ENCODE results near the gene PLCL2.
A peak's percentile ranks its signal among the peaks of the same experiment; 100 is the strongest.
"Not testable (repeated sequence)": the region's sequence is repeated elsewhere in the genome, so short reads cannot be mapped to it uniquely, and the experiment has no call there.

The PLCL2 gene

DNA sequence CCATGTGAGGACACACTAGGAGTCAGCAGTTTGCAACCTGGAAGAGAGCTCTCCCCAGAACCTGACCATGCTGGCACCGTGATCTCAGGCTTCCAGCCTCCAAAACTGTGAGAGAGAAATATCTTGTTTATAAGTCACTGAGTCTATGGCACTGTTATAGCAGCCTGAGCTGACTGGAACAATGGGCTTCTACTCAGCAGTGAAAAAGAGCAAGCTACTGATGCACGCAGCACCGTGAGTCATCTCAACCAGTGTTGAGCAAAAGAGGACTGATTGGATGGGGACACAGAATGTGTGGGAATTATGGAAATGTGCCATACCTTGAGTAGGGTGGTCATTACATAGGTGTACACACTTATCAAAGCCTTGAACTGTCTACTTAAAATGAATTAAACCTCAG, 230.4 kb downstream of the PLCL2 start:
- H3K27ac Mint-ChIP-seq: no peak overlapping the region

DNA sequence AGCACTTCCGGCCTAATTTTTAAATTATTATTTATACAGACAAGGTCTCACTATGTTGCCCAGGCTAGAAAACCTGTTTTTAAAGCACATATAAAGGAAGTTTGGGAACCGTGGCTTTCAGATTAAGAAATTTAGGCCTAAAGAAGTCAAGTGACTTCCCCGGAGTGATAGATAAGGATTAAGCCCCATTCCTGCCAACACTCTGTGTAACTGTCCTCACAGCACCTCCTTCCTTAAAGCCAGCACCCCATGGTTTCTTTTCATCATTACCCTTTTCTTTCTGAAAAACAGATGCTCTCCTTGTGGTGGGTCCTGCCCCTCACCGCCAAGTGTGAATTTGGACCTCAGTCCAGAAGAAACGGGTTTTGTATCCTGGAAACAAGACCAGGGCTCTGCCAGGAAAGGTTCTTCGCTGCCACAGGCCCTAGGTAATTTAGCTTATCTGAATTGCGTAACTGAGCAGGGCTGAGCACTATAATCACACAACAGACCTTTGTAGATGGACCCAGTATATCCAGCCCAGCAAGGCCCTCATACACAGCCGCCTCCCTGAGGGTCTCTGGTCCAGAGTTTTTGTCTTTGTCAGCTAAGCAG, 231.3 kb downstream of the PLCL2 start:
- no peaks in the 10 kb centered on the region for H3K36me3 Mint-ChIP-seq
- peaks cover 6% of the 10 kb centered on the region for H3K9me3 Mint-ChIP-seq
- H3K27ac Mint-ChIP-seq: no peak overlapping the region
- ATAC-seq: no peak
- peaks cover 4% of the 10 kb centered on the region for H3K4me1 Mint-ChIP-seq
- no peak overlapping the region for H3K4me3 Mint-ChIP-seq
- H3K27me3 Mint-ChIP-seq: no peaks in the 10 kb centered on the region

More for the DNA sequence above, 230.4 kb downstream of the PLCL2 start:
- Mint-ChIP-seq H3K27me3 (no peaks in the 10 kb centered on the region), H3K4me1 (peaks cover 13% of the 10 kb centered on the region), H3K9me3 (peaks cover 6% of the 10 kb centered on the region), H3K4me3 (no peak overlapping the region), H3K36me3 (no peaks in the 10 kb centered on the region)
- ATAC-seq: no peak

DNA sequence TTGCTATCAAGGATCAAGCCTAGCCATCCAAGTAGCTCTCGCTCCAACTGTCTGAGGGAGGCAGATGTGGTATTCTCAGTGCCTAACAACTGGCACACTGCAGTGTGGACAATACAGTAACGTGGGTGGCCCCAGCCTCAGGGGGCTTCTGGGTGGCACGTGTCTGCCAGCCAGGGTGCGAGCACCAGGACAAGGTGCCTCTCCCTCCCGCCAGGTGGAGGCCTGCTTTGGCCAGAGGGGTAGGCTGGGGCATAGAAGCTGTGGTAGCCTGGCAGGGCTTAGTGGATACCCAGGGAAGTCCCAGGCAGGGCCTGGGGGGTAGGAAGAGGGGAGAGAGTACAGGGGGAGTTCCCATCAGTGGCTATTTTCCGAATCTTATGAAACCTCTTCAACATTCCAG, 234.0 kb downstream of the PLCL2 start:
- Mint-ChIP-seq H3K36me3 (no peaks in the 10 kb centered on the region), H3K27me3 (no peaks in the 10 kb centered on the region), H3K9me3 (peaks cover under 1% of the 10 kb centered on the region), H3K27ac (no peak overlapping the region), H3K4me1 (no peaks in the 10 kb centered on the region), H3K4me3 (no peak overlapping the region)
- peak; percentile 27 for ATAC-seq

DNA sequence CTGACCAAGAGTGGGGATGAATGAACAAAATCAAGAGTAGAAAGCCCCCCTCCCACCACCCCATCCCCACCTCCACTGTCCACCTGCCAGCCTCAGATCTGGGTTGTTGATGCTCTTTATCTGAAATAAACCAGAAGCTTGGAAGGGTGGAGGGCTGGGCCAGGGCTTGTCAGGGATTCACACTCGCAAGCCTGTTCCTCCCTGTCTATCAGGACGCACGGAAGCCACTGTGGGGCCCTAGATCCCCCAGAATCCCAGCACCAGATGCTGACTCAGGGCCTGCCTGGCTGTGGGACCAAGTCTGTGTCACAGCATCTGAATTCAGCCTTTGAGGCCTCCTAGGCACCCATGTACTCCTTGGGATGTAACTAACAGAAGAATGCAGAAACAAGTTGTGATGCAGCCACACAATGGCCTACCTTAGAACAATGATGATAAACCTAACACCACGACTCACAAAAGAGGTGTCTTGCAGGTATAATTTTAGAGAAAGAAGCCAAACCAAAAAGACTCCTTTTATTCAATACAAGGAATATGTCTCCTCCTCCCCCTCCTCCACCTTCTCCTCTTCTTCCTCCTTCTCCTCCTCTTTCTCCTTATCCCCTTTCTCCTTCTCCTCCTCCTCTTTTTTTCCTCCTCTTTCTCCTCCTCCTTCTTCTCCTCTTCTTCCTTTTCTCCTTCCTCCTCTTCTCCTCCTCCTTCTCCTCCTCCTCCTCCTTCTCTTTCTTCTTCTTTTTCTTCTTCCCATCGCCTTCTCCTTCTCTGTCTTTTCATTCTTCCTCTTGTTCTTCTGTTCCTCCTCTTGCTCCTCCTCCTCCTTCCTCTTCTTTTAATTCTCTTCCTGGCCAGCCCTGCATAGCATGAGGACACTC, 234.7 kb downstream of the PLCL2 start:
- no peak for ATAC-seq
- H3K4me3 Mint-ChIP-seq: no peak overlapping the region

DNA sequence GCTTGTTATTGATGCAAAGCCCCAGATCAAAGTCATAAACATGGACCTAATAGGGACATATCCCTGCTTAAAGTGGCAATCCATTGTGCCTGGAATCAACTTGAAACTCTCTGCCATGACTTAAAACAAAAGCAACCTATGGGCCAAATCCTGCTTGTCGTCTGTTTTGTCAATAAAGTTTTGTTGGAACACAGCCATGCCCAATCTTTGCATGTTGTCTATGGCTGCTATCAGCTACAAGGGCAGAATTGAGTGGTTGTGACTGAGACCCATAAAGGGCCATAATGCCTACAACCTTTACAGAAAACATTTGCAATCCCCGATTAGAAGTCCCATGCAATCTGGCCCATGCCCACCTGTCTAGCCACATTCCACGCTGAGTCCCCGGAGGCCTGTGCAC, 235.4 kb downstream of the PLCL2 start:
- Mint-ChIP-seq H3K36me3 (no peaks in the 10 kb centered on the region), H3K4me3 (no peak overlapping the region), H3K27ac (no peak overlapping the region), H3K9me3 (no peaks in the 10 kb centered on the region), H3K27me3 (no peaks in the 10 kb centered on the region), H3K4me1 (no peaks in the 10 kb centered on the region)
- ATAC-seq: peak; percentile 28

More for the DNA sequence above, 234.7 kb downstream of the PLCL2 start:
- no peaks in the 10 kb centered on the region for H3K4me1 Mint-ChIP-seq
- H3K36me3 Mint-ChIP-seq: no peaks in the 10 kb centered on the region
- no peaks in the 10 kb centered on the region for H3K27me3 Mint-ChIP-seq
- no peak overlapping the region for H3K27ac Mint-ChIP-seq
- H3K9me3 Mint-ChIP-seq: no peaks in the 10 kb centered on the region

DNA sequence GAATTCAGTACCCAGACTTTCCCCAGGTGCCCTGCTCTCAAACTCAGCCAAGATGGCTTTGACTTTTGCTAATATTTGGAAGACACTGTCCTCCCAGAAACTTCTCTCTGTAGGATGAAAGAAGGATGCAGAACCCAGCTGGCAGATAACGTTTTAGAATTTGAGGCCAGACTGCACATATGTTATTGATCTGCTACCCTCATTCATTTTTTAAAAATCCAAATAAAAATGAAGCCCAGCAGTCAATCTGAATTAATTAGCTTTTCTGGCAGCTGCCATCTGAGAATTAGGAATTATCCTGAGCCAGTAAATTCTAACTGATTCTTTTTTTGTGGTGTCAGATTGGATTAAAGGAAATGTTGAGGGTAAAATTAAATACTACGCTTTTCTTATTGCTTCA, 236.6 kb downstream of the PLCL2 start:
- Mint-ChIP-seq H3K4me1 (no peaks in the 10 kb centered on the region), H3K36me3 (no peaks in the 10 kb centered on the region)

DNA sequence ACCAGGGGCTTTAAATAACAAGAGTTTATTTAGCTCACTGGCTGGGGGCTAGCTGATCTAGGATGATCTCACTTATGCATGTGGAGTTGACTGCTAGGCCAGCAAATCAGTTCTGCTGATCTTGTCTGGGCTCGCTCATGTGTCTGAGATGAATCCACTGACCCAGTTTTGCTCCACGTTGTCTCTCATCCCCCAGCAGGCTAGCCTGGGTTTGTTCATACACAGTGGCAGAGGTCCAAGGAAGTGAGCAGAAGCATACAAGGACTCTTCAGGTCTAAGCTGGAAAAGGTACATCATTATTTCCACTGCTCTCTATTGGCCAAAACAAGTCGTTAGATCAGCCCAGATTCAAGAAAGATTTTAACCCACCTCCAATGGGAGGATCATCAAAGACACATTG, 238.0 kb downstream of the PLCL2 start:
- H3K4me1 Mint-ChIP-seq: no peaks in the 10 kb centered on the region
- no peak overlapping the region for H3K27ac Mint-ChIP-seq
- H3K36me3 Mint-ChIP-seq: no peaks in the 10 kb centered on the region
- ATAC-seq: no peak
- peaks cover 3% of the 10 kb centered on the region for H3K9me3 Mint-ChIP-seq
- H3K27me3 Mint-ChIP-seq: no peaks in the 10 kb centered on the region
- no peak overlapping the region for H3K4me3 Mint-ChIP-seq

More for the DNA sequence above, 236.6 kb downstream of the PLCL2 start:
- Mint-ChIP-seq H3K9me3 (no peaks in the 10 kb centered on the region), H3K4me3 (no peak overlapping the region), H3K27ac (no peak overlapping the region), H3K27me3 (no peaks in the 10 kb centered on the region)
- no peak for ATAC-seq

DNA sequence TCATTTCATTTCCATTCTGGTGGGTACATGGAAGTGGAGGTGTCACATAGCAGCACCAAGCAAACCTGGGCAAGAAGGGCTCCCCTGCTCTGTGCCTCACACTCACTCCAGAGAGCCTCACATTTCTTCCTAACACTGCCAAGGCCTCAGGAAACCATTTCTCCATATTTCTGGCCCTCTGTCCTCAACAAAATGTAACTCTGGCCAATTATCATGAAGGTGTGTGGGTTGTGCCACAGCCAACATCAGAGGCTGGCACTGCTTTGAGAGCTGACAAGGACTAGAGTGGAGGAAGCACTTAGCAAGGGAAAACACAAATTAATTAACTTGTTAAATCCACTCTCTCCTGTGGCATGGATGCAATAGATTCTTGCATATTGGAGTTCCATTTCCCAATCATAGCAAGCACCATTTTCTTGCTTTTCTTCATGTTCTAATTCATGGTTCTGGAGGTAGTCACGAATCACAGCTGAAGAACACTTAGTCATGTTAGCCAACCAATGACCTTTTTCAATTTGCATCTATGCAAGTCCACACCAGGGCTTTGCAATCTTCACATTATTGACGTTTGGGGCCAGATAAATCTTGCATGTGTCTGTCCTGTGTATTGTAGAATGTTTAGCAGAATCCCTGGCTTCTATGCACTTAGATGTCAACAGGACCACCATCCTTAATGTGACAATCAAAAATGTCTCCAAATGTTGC, 241.1 kb downstream of the PLCL2 start:
- Mint-ChIP-seq H3K27ac (no peak overlapping the region), H3K36me3 (no peaks in the 10 kb centered on the region), H3K9me3 (peaks cover 7% of the 10 kb centered on the region), H3K4me1 (no peaks in the 10 kb centered on the region), H3K27me3 (no peaks in the 10 kb centered on the region), H3K4me3 (no peak overlapping the region)
- ATAC-seq: no peak

DNA sequence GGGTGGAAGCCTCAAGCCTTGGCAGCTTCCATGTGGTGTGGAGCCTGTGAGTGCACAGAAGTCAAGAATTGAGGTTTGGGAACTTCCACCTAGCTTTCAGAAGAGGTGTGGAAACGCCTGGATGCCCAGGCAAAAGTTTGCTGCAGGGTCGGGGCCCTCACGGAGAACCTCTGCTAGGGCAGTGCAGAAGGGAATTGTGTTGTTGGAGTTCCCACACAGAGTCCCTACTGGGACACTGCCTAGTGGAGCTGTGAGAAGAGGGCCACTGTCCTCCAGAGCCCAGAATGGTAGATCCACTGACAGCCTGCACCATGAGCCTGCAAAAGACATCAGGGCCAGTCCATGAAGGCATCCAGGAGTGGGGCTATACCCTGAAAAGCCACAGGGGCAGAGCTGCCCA, 243.9 kb downstream of the PLCL2 start:
- H3K4me3 Mint-ChIP-seq, H3K36me3 Mint-ChIP-seq, H3K27ac Mint-ChIP-seq, H3K4me1 Mint-ChIP-seq, H3K9me3 Mint-ChIP-seq, H3K27me3 Mint-ChIP-seq, ATAC-seq: not testable (repeated sequence)

DNA sequence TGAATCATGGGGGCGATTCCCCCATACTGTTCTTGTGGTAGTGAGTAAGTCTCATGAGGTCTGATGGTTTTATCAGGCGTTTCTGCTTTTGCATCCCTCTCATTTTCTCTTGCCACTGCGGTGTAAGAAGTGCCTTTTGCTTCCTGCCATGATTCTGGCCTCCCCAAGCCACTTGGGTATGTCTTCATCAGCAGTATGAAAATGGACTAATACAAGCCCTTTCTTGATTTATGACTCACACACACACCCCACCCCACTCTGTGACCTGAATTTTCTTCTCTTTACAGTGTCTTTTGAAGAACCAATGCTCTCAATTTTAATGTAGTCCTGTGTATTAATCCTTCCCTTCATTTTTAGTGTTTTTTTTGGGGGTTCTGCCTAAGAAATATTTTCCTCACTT, 244.8 kb downstream of the PLCL2 start:
- Mint-ChIP-seq H3K4me3 (no peak overlapping the region), H3K4me1 (no peaks in the 10 kb centered on the region), H3K27ac (no peak overlapping the region), H3K9me3 (peaks cover 7% of the 10 kb centered on the region), H3K27me3 (no peaks in the 10 kb centered on the region), H3K36me3 (no peaks in the 10 kb centered on the region)
- no peak for ATAC-seq

DNA sequence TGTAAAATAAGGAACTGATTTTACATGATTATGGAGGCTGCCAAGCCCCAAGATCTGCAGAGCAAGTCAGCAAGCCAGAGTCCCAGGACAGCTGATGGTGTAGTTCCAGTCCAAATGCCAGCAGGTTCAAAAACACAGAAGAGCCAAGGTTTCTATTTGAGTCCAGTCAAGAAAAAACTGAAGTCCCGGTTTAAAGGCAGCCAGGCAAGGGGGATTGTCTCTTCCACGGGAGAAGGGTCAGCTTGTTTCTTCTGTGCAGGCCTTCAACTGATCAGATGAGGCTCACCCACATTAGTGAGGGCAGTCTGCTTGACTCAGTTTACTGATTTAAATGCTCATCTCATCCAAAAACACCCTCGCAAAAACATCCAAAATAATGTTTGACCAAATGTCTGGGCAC, 246.2 kb downstream of the PLCL2 start:
- H3K4me3 Mint-ChIP-seq: no peak overlapping the region
- H3K27me3 Mint-ChIP-seq: no peaks in the 10 kb centered on the region
- no peak for ATAC-seq
- H3K27ac Mint-ChIP-seq: no peak overlapping the region
- peaks cover 7% of the 10 kb centered on the region for H3K9me3 Mint-ChIP-seq
- H3K4me1 Mint-ChIP-seq: no peaks in the 10 kb centered on the region
- no peaks in the 10 kb centered on the region for H3K36me3 Mint-ChIP-seq

DNA sequence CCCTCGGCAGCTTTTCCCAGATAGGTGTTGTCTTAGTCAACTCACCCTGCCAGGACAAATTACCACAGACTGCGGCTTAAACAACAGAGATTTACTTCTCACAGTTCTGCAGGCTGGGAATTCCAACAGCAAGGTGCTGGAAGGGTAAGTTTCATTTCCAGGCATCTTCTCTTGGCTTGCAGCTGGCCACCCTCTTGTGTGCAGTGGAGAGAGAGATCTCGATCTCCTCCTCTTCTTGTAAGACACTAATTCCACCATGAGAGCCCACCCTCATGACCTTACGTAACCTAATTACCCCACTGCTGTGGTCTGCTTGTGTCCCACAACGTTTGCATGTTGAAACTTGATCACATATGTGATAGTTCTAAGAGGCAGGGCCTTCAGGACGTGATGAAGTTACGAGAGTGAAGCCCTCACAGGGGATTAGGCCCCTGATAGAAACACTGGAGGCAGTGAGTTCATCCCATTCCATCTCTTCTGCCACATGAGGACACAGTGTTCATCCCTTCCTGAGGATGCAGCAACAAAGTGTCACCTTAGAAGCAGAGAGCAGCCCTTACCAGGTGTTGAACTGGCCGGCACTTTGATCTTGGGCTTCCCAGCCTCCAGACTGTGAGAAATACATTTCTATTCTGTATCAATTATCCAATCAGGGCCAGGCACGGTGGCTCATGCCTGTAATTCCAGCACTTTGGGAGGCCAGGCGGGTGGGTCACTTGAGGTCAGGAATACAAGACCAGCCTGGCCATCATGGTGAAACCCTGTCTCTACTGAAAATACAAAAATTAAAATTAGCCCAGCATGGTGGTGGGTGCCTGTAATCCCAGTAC, 247.7 kb downstream of the PLCL2 start:
- no peaks in the 10 kb centered on the region for H3K4me1 Mint-ChIP-seq
- no peak for ATAC-seq
- H3K9me3 Mint-ChIP-seq: peaks cover 7% of the 10 kb centered on the region
- no peaks in the 10 kb centered on the region for H3K36me3 Mint-ChIP-seq
- H3K27me3 Mint-ChIP-seq: no peaks in the 10 kb centered on the region
- no peak overlapping the region for H3K27ac Mint-ChIP-seq
- no peak overlapping the region for H3K4me3 Mint-ChIP-seq

DNA sequence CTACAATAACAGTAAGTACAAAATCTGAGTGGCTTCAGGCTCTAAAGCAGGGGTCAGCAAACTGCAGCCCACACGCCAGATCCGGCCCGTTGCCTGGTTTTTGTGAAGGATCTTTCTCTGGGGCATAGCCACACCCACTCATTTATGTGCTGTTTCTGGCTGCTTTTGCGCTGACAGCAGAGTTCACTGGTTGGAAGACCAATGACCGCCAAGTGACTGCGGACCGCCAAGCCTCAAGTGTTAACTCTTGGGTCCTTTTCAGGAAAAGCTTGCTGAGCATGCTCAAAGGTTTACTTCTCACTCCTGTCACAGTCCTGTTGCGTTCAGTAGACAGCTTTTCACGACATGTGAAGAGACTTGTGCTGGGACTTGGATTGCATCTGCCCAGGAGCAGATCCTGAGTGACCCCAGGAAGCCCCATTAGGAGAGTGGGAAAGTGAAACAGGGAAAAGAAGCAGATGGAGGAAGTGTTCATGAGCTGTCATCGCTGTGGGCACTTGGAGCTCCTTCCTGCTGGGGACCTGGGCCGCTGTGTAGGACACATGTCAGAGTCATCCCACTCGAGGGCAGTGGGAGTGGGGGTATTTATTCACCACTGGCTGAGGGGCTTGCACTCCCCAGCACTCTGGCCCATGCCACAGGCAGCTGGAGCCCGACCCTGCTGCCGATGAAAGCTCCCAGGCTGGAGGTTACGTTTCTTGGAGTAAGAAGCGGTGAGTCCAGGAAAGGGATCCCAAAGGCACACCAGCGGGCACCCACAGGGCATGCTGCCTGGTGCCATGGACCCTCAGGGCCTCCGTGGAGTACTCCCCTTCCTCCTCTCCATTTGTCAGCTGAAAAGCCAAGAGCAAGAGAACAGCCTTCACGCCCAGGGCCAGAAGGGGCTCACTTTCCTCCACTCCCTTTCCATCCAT, 249.1 kb downstream of the PLCL2 start:
- ATAC-seq: no peak
- H3K27ac Mint-ChIP-seq: no peak overlapping the region

DNA sequence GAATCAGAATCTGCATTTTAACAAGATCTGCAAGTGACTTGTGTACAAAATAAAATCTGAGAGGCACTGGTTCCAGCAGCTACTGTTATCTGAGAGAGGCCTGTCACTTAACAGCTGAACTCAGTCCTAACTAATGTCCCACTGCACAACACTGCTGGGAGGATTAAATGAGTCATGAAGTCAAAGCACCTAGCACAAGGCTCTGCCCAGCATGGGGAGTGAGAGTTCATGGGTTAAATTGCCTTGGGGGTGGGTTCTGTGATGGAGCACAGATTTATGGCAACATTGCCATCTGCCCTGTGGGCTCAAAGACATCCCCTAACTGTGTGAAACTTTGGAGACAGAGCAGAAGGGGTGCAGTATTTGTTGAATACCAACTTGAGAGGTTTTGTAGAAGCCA, 250.9 kb downstream of the PLCL2 start:
- Mint-ChIP-seq H3K4me3 (no peak overlapping the region), H3K27ac (no peak overlapping the region), H3K4me1 (no peaks in the 10 kb centered on the region), H3K9me3 (no peaks in the 10 kb centered on the region), H3K36me3 (no peaks in the 10 kb centered on the region), H3K27me3 (peaks cover 8% of the 10 kb centered on the region)
- ATAC-seq: no peak

More for the DNA sequence above, 249.1 kb downstream of the PLCL2 start:
- Mint-ChIP-seq H3K4me1 (no peaks in the 10 kb centered on the region), H3K4me3 (no peak overlapping the region), H3K36me3 (no peaks in the 10 kb centered on the region), H3K27me3 (no peaks in the 10 kb centered on the region), H3K9me3 (no peaks in the 10 kb centered on the region)
